HUES6 (cell line): Measurements from ENCODE around the gene SLX4IP.

Source experiments
- H3K27ac ChIP-seq: 2 replicates; pipeline ENCODE4 v1.7.0; 2013; ENCODE audit warnings: low read depth, mild to moderate bottlenecking, low read length, inconsistent platforms
- H3K27me3 ChIP-seq: 2 replicates; pipeline ENCODE4 v1.6.1; 2013; ENCODE audit warnings: low read length; ENCODE audit not compliant: control insufficient read depth, insufficient read depth
- H3K36me3 ChIP-seq: 2 replicates; pipeline ENCODE4 v1.6.1; 2013; ENCODE audit warnings: low read length; ENCODE audit not compliant: control insufficient read depth, insufficient read depth
- H3K4me1 ChIP-seq: 2 replicates; pipeline ENCODE4 v1.6.1; 2013; ENCODE audit warnings: low read length; ENCODE audit not compliant: control insufficient read depth, insufficient read depth
- H3K4me3 ChIP-seq: 2 replicates; pipeline ENCODE4 v1.5.1; 2013; ENCODE audit warnings: low read depth, low read length
- H3K9ac ChIP-seq: one replicate; pipeline ENCODE4 v1.6.1; 2013; ENCODE audit warnings: mild to moderate bottlenecking, low read length
- H3K9me3 ChIP-seq: 2 replicates; pipeline ENCODE4 v1.6.1; 2013; ENCODE audit warnings: low read depth, low read length; ENCODE audit not compliant: control insufficient read depth, insufficient read depth

The SLX4IP gene

DNA sequence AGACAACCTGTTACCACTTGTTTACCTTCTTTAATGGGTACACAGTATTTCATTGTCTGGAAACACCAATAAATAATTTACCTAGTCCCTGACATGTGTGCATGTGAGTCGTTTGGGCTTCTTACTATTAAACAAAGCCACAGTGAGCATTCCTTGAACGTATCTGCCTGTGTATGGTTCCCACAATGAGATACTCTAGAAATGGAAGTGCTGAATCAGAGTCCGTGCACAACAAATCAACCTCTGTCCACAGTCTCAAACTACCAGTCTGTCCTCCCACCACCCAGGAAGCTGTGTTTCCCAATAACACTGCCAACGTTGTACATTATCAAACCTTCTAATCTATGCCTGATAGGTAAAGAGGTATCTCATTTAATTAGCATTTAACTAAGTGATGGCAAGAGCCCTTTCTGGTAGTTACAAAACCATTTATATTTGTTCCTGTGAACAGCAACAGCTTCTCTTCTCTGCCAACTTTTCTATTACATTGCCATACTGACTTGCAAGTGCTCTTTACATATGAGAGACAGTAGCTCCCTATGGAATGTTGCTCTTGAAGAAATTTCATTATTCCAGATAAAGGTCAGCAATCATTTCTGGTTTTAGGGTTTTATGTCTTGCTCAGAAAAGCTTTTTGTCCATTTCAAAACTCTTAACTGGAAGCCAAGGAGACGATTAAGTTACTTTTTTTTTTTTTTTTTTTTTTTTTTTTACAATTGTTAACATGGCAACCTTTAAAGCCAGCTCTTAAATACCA is 223.9 kb downstream of the SLX4IP start:
- no peaks in the 10 kb centered on the region for H3K27me3 ChIP-seq
- peaks cover 76% of the 10 kb centered on the region for H3K4me1 ChIP-seq
- no peak overlapping the region for H3K4me3 ChIP-seq
- peaks cover 84% of the 10 kb centered on the region for H3K36me3 ChIP-seq
- no peak overlapping the region for H3K27ac ChIP-seq
- no peaks in the 10 kb centered on the region for H3K9me3 ChIP-seq
- no peak overlapping the region for H3K9ac ChIP-seq

DNA sequence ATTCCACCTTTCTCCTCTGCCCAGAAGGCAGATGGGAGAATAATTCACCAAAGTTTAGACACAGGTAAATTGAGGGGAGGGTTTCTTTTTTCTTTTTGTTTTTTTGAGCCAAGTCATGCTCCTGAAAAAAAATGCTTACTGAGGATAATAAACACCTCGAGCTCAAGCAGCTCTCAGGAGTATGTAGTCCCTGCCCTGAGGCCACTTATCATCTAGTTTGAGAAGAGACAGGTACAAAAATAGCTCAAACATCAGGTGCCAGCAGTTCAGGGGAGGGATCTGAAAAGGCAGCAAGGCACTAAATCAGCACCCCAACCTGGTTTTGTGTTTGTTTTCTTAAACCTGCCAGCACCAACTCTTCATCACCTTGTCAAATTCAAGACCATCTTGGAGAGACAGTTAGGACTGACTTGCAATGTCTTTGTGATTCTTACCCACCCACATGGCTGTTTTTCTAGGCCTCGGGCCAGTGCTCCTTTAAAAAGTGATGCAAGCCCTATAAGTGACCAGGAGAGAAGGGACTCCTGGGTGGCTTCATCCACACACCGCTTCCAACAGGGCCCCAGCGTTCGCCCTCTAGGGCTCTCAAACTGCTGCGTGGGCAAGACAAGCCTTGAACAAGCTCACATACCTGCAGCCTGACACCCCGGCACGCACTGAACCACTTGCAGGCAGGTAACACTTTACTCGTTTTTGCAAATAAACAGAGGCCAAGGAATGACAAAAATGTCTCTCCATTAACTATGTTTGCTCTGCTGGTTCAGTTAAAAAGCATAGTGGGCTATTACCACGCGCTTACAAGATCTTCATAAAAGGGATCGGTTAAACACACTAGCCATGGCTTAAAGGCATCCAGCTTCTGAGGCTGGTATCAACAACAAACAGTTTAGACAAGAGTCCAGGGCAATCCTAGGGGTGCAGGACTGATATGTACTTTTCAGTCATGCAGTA is 224.8 kb downstream of the SLX4IP start:
- no peak overlapping the region for H3K4me3 ChIP-seq
- peaks cover 76% of the 10 kb centered on the region for H3K4me1 ChIP-seq
- H3K27me3 ChIP-seq: no peaks in the 10 kb centered on the region
- peak overlapping the region; percentile 12; the same call in 1 of the 2 replicates for H3K27ac ChIP-seq
- peaks cover 76% of the 10 kb centered on the region for H3K36me3 ChIP-seq
- no peaks in the 10 kb centered on the region for H3K9me3 ChIP-seq
- H3K9ac ChIP-seq: peak overlapping the region; percentile 30

DNA sequence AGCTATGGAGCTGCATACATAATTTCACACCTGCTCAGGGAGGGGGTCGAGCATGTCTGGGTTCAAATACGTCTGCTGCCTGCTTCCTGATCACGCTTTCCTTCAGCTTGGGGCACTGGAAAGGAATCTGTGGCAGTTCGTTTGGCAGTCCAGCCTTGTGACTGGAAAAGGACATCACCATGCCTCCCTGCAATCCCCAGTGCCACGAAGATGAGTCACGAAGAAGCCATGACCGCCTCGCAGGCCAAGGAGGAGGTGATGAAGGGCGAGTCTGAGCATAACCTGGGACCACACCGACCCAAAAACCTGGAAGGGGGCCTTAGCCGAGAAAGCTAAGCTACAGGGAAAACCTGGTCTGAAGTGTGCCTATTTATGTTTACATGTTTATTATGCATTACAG is 225.6 kb downstream of the SLX4IP start:
- Histone ChIP-seq H3K4me1 (peaks cover 76% of the 10 kb centered on the region), H3K4me3 (no peak overlapping the region), H3K9me3 (no peaks in the 10 kb centered on the region), H3K27ac (peak overlapping the region; percentile 8; the same call in 1 of the 2 replicates), H3K9ac (peak overlapping the region; percentile 24), H3K36me3 (peaks cover 71% of the 10 kb centered on the region), H3K27me3 (no peaks in the 10 kb centered on the region)

DNA sequence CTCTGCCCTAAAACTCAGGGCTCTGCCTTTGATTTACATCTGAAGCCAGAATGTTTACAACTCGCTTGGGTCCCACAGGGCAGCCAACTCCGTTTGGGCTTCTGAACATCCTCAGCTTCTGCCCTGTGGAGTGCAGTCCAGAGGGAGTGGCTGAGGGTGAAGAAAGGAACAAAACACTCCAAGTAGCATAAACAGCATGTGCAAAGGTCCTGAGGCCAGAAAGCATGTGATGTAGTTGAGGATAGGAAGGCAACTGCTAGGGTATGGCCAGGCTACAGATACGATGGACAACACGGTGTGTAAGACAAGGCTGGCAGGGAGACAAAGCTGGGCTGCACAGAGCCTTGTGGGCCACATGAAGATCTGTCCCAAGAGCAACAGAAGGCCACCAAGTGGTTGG is 226.2 kb downstream of the SLX4IP start:
- Histone ChIP-seq H3K9me3 (no peaks in the 10 kb centered on the region), H3K27me3 (no peaks in the 10 kb centered on the region), H3K4me3 (no peak overlapping the region), H3K36me3 (peaks cover 68% of the 10 kb centered on the region), H3K27ac (no peak overlapping the region; the same call in 1 of the 2 replicates), H3K4me1 (peaks cover 76% of the 10 kb centered on the region), H3K9ac (no peak overlapping the region)

DNA sequence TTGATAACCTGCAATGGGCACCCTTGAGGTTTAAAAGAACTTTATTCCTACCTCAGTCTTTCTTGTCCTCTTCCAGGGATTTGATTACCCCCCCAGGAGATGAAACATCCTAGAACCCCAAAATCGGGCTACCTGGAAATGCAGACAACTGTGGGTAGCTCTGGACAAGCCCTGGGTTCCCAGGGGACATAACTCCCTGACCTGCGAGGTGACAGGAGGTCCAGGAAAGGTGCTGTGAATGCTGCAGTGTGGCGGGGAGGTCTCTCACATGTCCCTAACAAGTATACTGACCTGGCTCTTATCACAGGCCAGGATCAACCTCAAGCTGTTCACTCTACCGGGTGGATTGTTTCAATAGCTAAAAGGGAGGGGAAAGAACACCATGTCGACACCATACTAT is 227.0 kb downstream of the SLX4IP start:
- Histone ChIP-seq H3K9me3 (no peaks in the 10 kb centered on the region), H3K36me3 (peaks cover 68% of the 10 kb centered on the region)

DNA sequence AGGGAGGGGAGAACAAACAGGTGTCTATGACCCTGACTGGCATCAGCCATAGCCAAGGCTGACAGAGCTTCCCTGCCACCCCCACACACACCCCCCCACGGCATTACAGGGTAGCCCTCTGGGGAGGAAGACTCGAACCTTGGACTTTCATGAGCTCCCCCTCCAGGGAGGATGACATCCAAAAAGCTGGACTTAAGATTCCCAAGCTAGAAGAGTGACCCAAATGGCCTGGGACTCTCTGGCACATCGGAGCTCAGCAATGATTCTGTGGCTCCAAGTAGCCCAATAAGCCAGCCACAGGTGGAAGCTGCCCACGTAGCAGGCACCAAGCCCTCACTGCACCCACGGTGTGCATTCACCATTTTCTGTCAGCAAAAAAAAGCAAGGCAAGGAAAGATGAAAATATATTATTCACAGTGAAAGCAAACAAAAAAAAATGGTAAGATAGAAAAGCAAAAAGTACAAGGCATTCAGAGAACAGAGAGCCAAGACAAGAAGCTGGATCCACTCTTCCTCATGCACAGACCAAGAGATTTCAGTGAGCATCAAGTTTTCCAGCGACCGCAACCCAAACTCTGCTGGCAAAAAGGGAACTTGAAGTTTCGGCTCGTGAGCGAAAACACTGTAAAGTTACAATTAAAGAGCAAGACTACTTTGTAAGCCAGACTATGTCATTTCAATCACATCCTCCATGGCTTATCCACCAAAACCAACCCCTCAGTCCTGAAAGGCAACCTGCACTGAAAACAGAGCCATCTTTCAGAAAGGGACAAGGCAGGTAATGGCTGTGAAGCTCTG is 227.8 kb downstream of the SLX4IP start:
- no peaks in the 10 kb centered on the region for H3K9me3 ChIP-seq
- peaks cover 68% of the 10 kb centered on the region for H3K36me3 ChIP-seq
- no peaks in the 10 kb centered on the region for H3K27me3 ChIP-seq
- H3K9ac ChIP-seq: no peak overlapping the region
- no peak overlapping the region for H3K27ac ChIP-seq
- no peak overlapping the region for H3K4me3 ChIP-seq
- peaks cover 80% of the 10 kb centered on the region for H3K4me1 ChIP-seq

More for the DNA sequence above, 227.0 kb downstream of the SLX4IP start:
- peaks cover 79% of the 10 kb centered on the region for H3K4me1 ChIP-seq
- no peak overlapping the region for H3K9ac ChIP-seq
- H3K27ac ChIP-seq: no peak overlapping the region
- H3K4me3 ChIP-seq: no peak overlapping the region
- H3K27me3 ChIP-seq: no peaks in the 10 kb centered on the region

DNA sequence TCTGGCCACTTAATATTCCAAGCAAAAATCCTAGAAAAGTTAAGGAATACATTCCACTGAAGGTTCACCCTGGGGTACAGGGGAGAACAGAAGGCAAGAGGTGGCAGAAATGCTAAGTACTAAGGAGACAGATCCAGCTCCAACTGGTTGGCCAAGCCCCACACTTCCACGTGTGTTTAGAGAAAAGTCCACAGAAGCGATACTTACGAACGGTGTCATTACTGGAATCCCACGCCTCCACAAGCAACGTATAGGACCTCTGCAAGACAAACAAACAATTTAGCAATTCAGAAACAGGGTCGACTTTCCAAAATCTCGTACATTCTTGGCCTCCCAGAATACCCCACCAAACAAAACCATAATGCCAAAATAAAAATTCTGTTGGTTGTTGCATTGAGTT is 228.7 kb downstream of the SLX4IP start:
- Histone ChIP-seq H3K36me3 (peaks cover 63% of the 10 kb centered on the region), H3K4me1 (peaks cover 83% of the 10 kb centered on the region), H3K4me3 (no peak overlapping the region), H3K27ac (no peak overlapping the region), H3K9ac (peak overlapping the region; percentile 47), H3K9me3 (no peaks in the 10 kb centered on the region), H3K27me3 (no peaks in the 10 kb centered on the region)

DNA sequence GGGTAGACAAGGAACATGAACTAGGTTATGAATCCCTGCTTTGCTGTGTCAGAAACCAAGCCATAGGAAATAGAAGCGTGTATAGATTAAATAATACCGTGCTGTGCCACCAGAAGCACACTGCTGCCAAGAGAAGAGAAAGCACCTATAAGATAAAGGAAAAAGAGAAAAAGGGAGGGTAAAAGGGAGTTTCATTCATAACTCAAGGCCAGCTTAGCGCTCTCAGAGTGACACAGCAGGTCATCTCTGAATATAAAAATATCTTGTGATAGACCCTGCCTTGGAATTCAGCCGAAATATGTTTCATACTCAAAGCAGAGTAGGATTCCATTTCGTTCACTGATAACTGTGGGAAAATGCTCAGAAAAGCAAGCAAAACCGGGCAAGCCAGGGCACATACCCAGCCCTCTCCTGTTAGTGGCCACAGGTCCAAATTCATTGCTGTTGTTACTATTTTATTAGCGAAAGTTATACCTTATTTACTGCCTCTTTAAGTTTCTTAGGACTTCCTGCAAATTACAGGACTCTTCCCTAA is 230.0 kb downstream of the SLX4IP start:
- H3K27ac ChIP-seq: peak overlapping the region; percentile 55; the same call in 1 of the 2 replicates
- H3K4me1 ChIP-seq: peaks cover 88% of the 10 kb centered on the region
- no peaks in the 10 kb centered on the region for H3K9me3 ChIP-seq
- H3K4me3 ChIP-seq: peak overlapping the region; percentile 37
- peak overlapping the region; percentile 31 for H3K9ac ChIP-seq
- peaks cover 59% of the 10 kb centered on the region for H3K36me3 ChIP-seq
- no peaks in the 10 kb centered on the region for H3K27me3 ChIP-seq

DNA sequence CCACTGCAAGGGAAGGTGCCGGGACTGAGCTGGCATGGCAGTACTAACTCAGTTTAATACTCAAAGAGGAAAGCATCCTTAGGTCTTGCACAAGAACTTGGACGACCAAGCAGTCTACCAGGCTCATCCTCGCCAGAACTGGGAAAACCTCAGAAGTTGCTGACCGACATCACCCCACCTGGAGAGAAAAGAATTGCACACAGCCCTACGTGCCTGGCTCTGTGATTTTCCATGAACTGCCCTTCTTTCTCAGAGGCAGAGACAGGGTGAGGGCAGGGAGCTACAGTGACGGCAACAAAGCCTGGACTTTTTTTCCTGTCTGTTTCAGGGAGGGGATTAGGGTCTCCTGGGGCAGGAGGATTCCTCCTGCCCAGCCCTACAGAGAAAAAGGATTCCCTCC is 230.7 kb downstream of the SLX4IP start:
- Histone ChIP-seq H3K4me3 (no peak overlapping the region), H3K27ac (peak overlapping the region; percentile 55; the same call in 1 of the 2 replicates), H3K27me3 (no peaks in the 10 kb centered on the region), H3K9me3 (no peaks in the 10 kb centered on the region), H3K9ac (no peak overlapping the region), H3K36me3 (peaks cover 55% of the 10 kb centered on the region), H3K4me1 (peaks cover 88% of the 10 kb centered on the region)

DNA sequence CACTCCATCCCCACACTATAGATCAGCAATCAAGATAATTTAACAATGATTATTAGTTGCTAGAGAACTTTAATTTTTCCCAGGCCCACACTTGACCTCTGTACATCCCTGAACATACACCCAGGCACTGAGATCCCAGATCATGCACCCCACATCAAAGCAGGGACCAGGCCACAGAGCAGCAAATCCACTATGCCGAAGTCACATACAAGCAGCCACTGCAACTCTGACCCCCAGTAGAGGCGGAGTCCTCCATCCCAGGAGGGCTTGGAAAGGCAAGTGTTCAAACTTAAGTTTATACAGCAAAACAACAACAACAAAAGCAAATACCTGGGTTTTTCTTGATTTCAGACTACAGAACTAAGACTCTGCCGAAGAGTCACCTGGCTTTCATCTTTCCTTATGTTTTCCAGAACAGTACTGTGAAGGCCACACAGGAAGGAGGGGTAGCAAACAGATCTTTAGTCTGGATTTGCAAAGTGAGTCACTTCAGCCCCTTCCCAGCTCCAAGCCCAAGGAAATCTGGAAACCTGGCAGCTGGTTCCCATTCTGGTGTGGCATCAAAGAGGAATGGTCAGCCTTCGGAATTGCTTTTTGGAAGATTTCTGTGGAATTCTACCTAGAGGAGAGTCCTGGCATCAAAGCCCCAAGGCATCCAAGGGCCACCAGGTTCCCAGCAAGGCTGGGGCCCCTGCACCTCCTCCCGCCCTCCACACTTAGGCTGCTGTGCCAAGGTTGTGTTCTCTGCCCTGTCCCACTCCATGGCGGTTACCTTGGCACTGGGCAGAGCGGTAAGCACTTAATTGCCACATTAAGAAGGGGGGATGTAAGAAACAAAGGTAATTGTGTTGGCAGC is 231.3 kb downstream of the SLX4IP start:
- no peaks in the 10 kb centered on the region for H3K9me3 ChIP-seq
- H3K27ac ChIP-seq: no peak overlapping the region
- no peak overlapping the region for H3K4me3 ChIP-seq
- H3K36me3 ChIP-seq: peaks cover 49% of the 10 kb centered on the region
- no peak overlapping the region for H3K9ac ChIP-seq
- no peaks in the 10 kb centered on the region for H3K27me3 ChIP-seq
- peaks cover 89% of the 10 kb centered on the region for H3K4me1 ChIP-seq
